AG09309 (cell line): Measurements from ENCODE around the gene PAPOLB.
A peak's percentile ranks its signal among the peaks of the same experiment; 100 is the strongest.

ENCODE experiments used
- DNase-seq: peaks from one replicate; pipeline ENCODE4 v3.0.0-alpha.2; 2010; ENCODE audit warnings: low read depth
- H3K4me3 ChIP-seq: 2 replicates; pipeline ENCODE4 v1.5.1; 2011; ENCODE audit warnings: mild to moderate bottlenecking, low read depth, low read length, moderate library complexity; ENCODE audit not compliant: control insufficient read depth
- CTCF ChIP-seq: IDR thresholded peaks from 2 replicates; pipeline ENCODE4 v1.5.1; 2011; ENCODE audit warnings: mild to moderate bottlenecking, low read depth, low read length, inconsistent platforms; ENCODE audit not compliant: insufficient read depth, control insufficient read depth; ENCODE audit errors: missing control alignments

PAPOLB gene

DNA sequence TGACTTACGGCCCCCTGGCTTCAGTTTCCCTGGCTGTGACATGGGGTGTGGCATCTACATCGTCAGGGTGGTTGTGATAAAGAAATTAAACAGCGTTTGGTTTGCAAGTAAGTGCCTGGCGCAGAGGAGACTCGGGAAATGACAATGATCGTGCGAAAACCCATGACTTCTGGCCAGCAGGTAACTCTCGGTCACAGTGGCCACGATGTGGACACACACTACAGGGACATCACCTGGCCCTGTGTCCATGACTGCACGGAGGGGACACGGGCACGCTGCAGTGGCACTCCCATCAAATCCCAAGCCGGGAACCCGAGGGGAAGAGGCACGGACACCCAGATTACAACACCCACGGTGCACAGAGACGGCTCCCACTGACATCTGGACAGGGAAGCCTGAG lies 28.7 kb downstream of the PAPOLB start:
- no peak for DNase-seq
- TF ChIP-seq CTCF = no peak
- H3K4me3 ChIP-seq = no peak overlapping the region

- TF ChIP-seq CTCF = no peak
- no peak for DNase-seq
- H3K4me3 ChIP-seq = no peak overlapping the region
Observed at GRCh38 chr7:4832711-4833110, 29.1 kb downstream of the PAPOLB start.

- no peak for DNase-seq
- TF ChIP-seq CTCF = no peak
- no peak overlapping the region for H3K4me3 ChIP-seq
Observed at GRCh38 chr7:4831723-4832495, 29.9 kb downstream of the PAPOLB start.

- no peak for DNase-seq
- TF ChIP-seq CTCF = peak; percentile 55
Observed at GRCh38 chr7:4830176-4830575, 31.7 kb downstream of the PAPOLB start.

GRCh38 chr7:4828720-4829383 lies 33.0 kb downstream of the PAPOLB start:
- DNase-seq = no peak
- no peak for TF ChIP-seq CTCF
- no peak overlapping the region for H3K4me3 ChIP-seq

More at GRCh38 chr7:4830176-4830575, 31.7 kb downstream of the PAPOLB start:
- H3K4me3 ChIP-seq = no peak overlapping the region

DNA sequence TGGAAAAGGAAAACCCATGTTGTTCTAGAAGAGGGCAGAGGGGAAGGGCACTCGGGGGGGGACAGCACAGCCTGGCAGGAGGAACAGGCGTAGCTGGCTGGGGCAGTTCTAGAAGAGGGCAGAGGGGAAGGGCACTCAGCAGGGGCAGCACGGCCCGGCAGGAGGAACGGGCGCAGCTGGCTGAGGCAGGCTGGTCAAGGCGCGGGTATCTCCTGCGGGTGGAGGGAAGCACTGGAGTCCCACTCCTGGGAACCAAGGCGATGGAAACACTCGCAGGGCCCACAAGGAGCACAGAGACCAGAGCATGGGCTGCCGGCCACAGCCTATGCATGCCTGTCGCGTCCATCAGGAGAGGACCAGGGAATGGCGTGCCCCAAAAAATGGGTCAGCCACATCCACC lies 36.7 kb downstream of the PAPOLB start:
- TF ChIP-seq CTCF = no peak
- no peak overlapping the region for H3K4me3 ChIP-seq
- DNase-seq = no peak
